ENCODE results near the gene ALKBH4.

GRCh38 chr7:102424129-102424551 is 40.5 kb downstream of the ALKBH4 start:
- TF ChIP-seq, protein P1, sequence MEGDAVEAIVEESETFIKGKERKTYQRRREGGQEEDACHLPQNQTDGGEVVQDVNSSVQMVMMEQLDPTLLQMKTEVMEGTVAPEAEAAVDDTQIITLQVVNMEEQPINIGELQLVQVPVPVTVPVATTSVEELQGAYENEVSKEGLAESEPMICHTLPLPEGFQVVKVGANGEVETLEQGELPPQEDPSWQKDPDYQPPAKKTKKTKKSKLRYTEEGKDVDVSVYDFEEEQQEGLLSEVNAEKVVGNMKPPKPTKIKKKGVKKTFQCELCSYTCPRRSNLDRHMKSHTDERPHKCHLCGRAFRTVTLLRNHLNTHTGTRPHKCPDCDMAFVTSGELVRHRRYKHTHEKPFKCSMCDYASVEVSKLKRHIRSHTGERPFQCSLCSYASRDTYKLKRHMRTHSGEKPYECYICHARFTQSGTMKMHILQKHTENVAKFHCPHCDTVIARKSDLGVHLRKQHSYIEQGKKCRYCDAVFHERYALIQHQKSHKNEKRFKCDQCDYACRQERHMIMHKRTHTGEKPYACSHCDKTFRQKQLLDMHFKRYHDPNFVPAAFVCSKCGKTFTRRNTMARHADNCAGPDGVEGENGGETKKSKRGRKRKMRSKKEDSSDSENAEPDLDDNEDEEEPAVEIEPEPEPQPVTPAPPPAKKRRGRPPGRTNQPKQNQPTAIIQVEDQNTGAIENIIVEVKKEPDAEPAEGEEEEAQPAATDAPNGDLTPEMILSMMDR (IDR thresholded peaks at IDR 0.05) = no peak
- TF ChIP-seq POLR2A (IDR thresholded peaks at IDR 0.05) (no peak), EP300 (IDR thresholded peaks at IDR 0.05) (no peak)

All from ovary (tissue), 3 donors.